T-helper 2 cell (primary cell): Measurements from ENCODE around the gene TMED8.
A peak's percentile ranks its signal among the peaks of the same experiment; 100 is the strongest.
"Not testable (repeated sequence)": the region's sequence is repeated elsewhere in the genome, so short reads cannot be mapped to it uniquely, and the experiment has no call there.

Experiments
- DNase-seq, 5 experiments: peaks; one replicate each; pipeline versions ENCODE4 v3.0.0 to v3.0.0-alpha.2; 2012 to 2022

The TMED8 gene

GRCh38 chr14:77320238-77320935 is 56.5 kb downstream of the TMED8 start, which contains the start of gene POMT2:
Gene POMT2, minus strand, starts transcription at chr14:77320883. Its CDS starts 202 bp downstream, at chr14:77320681.
- DNase-seq: peak; percentile 86 to 92 (median 89)

- no peak for DNase-seq
Measured at GRCh38 chr14:77319422-77319821, 57.5 kb downstream of the TMED8 start.

- DNase-seq: not testable (repeated sequence)
Measured at GRCh38 chr14:77318756-77319155, 58.1 kb downstream of the TMED8 start.

- DNase-seq: no peak
Measured at GRCh38 chr14:77318006-77318553, 58.8 kb downstream of the TMED8 start.

- no peak for DNase-seq
Measured at GRCh38 chr14:77316872-77317301, 60.0 kb downstream of the TMED8 start.

GRCh38 chr14:77316195-77316505 is 60.7 kb downstream of the TMED8 start:
- DNase-seq: no peak

- DNase-seq: no peak
Measured at GRCh38 chr14:77314539-77315457, 62.1 kb downstream of the TMED8 start.

GRCh38 chr14:77314043-77314442 is 62.9 kb downstream of the TMED8 start:
- no peak for DNase-seq

GRCh38 chr14:77313371-77313770 is 63.5 kb downstream of the TMED8 start:
- no peak for DNase-seq

GRCh38 chr14:77311217-77311616 is 65.7 kb downstream of the TMED8 start:
- DNase-seq: no peak

- DNase-seq: no peak
Measured at GRCh38 chr14:77310026-77310425, 66.9 kb downstream of the TMED8 start.

- DNase-seq: no peak
Measured at GRCh38 chr14:77309131-77309530, 67.8 kb downstream of the TMED8 start.

GRCh38 chr14:77306851-77307496 is 69.9 kb downstream of the TMED8 start:
- no peak for DNase-seq

GRCh38 chr14:77306416-77306815 is 70.5 kb downstream of the TMED8 start:
- DNase-seq: no peak

GRCh38 chr14:77305696-77306095 is 71.2 kb downstream of the TMED8 start:
- DNase-seq: no peak

GRCh38 chr14:77303417-77304156 is 73.3 kb downstream of the TMED8 start:
- DNase-seq: peak in 2 of 5 experiments; percentile 10 to 85

- peak in 2 of 5 experiments; percentile 9 to 79 for DNase-seq
Measured at GRCh38 chr14:77302926-77303325, 74.0 kb downstream of the TMED8 start.

GRCh38 chr14:77301103-77301502 is 75.8 kb downstream of the TMED8 start:
- DNase-seq: peak in 3 of 5 experiments; percentile 24 to 56 (median 25)

- no peak for DNase-seq
Measured at GRCh38 chr14:77299771-77300170, 77.1 kb downstream of the TMED8 start.

GRCh38 chr14:77296906-77297305 is 80.0 kb downstream of the TMED8 start:
- DNase-seq: no peak

- DNase-seq: no peak
Measured at GRCh38 chr14:77296155-77296554, 80.7 kb downstream of the TMED8 start.

GRCh38 chr14:77290705-77291104 is 86.2 kb downstream of the TMED8 start:
- DNase-seq: no peak
